Kidney epithelial cell (primary cell): Measurements from ENCODE around the gene ZFPL1. TPM values are rescaled to one million over a fixed set of nuclear protein-coding genes. Genes with fewer than 3 reads are reported as not detected.

Experiments
- DNase-seq: peaks from one replicate; pipeline ENCODE4 v3.0.0-alpha.2; 2010; ENCODE audit warnings: low read depth
- H3K27me3 ChIP-seq: 2 replicates; pipeline ENCODE4 v1.6.0; 2011; ENCODE audit warnings: low read length; ENCODE audit not compliant: control insufficient read depth, insufficient read depth
- H3K36me3 ChIP-seq: 2 replicates; pipeline ENCODE4 v1.5.1; 2011; ENCODE audit warnings: low read length; ENCODE audit not compliant: control insufficient read depth, insufficient read depth
- H3K4me3 ChIP-seq: 2 replicates; pipeline ENCODE4 v1.5.1; 2011; ENCODE audit warnings: low read depth, mild to moderate bottlenecking, control low read depth, low read length
- CTCF ChIP-seq: IDR thresholded peaks from 2 replicates; pipeline ENCODE4 v1.5.1; 2011; ENCODE audit warnings: mild to moderate bottlenecking, moderate library complexity, low read length, control low read depth, inconsistent platforms; ENCODE audit not compliant: insufficient read depth, poor library complexity, severe bottlenecking
- total RNA-seq: library from RNA; depleted of rRNA; stranded (reverse); fragments of >200 nt; gene quantifications from 2 replicates; pipeline ENCODE4 v1.2.3, GENCODE V29; 2015

Gene ZFPL1
- total RNA-seq, 1 donor from 2014 or later, result 49.8 TPM

GRCh38 chr11:65096926-65097325, 12.9 kb downstream of the ZFPL1 start:
- Histone ChIP-seq H3K27me3 (no peaks in the 10 kb centered on the region), H3K36me3 (no peaks in the 10 kb centered on the region), H3K4me3 (peak overlapping the region; percentile 67)
- DNase-seq, result no peak
- TF ChIP-seq CTCF, result no peak

GRCh38 chr11:65100674-65101350, 16.8 kb downstream of the ZFPL1 start:
- TF ChIP-seq CTCF, result peak; percentile 8
- Histone ChIP-seq H3K36me3 (peaks cover 2% of the 10 kb centered on the region), H3K27me3 (no peaks in the 10 kb centered on the region), H3K4me3 (no peak overlapping the region)
- no peak for DNase-seq

GRCh38 chr11:65102142-65103095, 18.4 kb downstream of the ZFPL1 start:
- Histone ChIP-seq H3K36me3 (peaks cover 2% of the 10 kb centered on the region), H3K27me3 (no peaks in the 10 kb centered on the region), H3K4me3 (no peak overlapping the region)
- no peak for TF ChIP-seq CTCF
- no peak for DNase-seq

GRCh38 chr11:65103476-65103875, 19.5 kb downstream of the ZFPL1 start:
- no peak overlapping the region for H3K4me3 ChIP-seq
- no peak for DNase-seq
- peaks cover 2% of the 10 kb centered on the region for H3K36me3 ChIP-seq
- no peaks in the 10 kb centered on the region for H3K27me3 ChIP-seq
- no peak for TF ChIP-seq CTCF

GRCh38 chr11:65104628-65105027, 20.6 kb downstream of the ZFPL1 start:
- DNase-seq, result no peak
- TF ChIP-seq CTCF, result no peak
- Histone ChIP-seq H3K4me3 (no peak overlapping the region), H3K36me3 (peaks cover 3% of the 10 kb centered on the region), H3K27me3 (no peaks in the 10 kb centered on the region)
